ENCODE results near the gene RERE.
"Not testable (repeated sequence)": the region's sequence is repeated elsewhere in the genome, so short reads cannot be mapped to it uniquely, and the experiment has no call there.

RERE gene

GRCh38 chr1:8381618-8382017 is 435.8 kb downstream of the RERE start:
- DNase-seq (ENCODE audit: low read depth in 2 of 2): no peak

GRCh38 chr1:8380310-8380709 is 437.1 kb downstream of the RERE start:
- DNase-seq (ENCODE audit: low read depth in 2 of 2): not testable (repeated sequence)

GRCh38 chr1:8379513-8380186 is 437.8 kb downstream of the RERE start:
- DNase-seq (ENCODE audit: low read depth in 2 of 2): no peak

- no peak for DNase-seq (ENCODE audit: low read depth in 2 of 2)
Measured at GRCh38 chr1:8378981-8379470, 438.4 kb downstream of the RERE start.

- no peak for DNase-seq (ENCODE audit: low read depth in 2 of 2)
Measured at GRCh38 chr1:8378178-8378577, 439.3 kb downstream of the RERE start.

- no peak for DNase-seq (ENCODE audit: low read depth in 2 of 2)
Measured at GRCh38 chr1:8377271-8377981, 440.0 kb downstream of the RERE start.

- no peak for DNase-seq (ENCODE audit: low read depth in 2 of 2)
Measured at GRCh38 chr1:8376358-8376840, 441.0 kb downstream of the RERE start.

- DNase-seq (ENCODE audit: low read depth in 2 of 2): no peak
Measured at GRCh38 chr1:8374812-8375211, 442.6 kb downstream of the RERE start.

- no peak for DNase-seq (ENCODE audit: low read depth in 2 of 2)
Measured at GRCh38 chr1:8374356-8374755, 443.1 kb downstream of the RERE start.

- DNase-seq (ENCODE audit: low read depth in 2 of 2): no peak
Measured at GRCh38 chr1:8373581-8374241, 443.7 kb downstream of the RERE start.

GRCh38 chr1:8373125-8373524 is 444.3 kb downstream of the RERE start:
- no peak for DNase-seq (ENCODE audit: low read depth in 2 of 2)

- no peak for DNase-seq (ENCODE audit: low read depth in 2 of 2)
Measured at GRCh38 chr1:8371372-8371991, 446.0 kb downstream of the RERE start.

GRCh38 chr1:8370905-8371315 is 446.5 kb downstream of the RERE start:
- no peak for DNase-seq (ENCODE audit: low read depth in 2 of 2)

- no peak for DNase-seq (ENCODE audit: low read depth in 2 of 2)
Measured at GRCh38 chr1:8370046-8370881, 447.2 kb downstream of the RERE start.

GRCh38 chr1:8368956-8369639 is 448.3 kb downstream of the RERE start:
- DNase-seq (ENCODE audit: low read depth in 2 of 2): no peak

- DNase-seq (ENCODE audit: low read depth in 2 of 2): no peak
Measured at GRCh38 chr1:8367571-8368194, 449.8 kb downstream of the RERE start.

- no peak for DNase-seq (ENCODE audit: low read depth in 2 of 2)
Measured at GRCh38 chr1:8365661-8366362, 451.6 kb downstream of the RERE start.

GRCh38 chr1:8364528-8365442 is 452.7 kb downstream of the RERE start:
- DNase-seq (ENCODE audit: low read depth in 2 of 2): no peak
